HL-60 (cell line): ENCODE data around the gene PRICKLE2.
"Not testable (repeated sequence)": the region's sequence is repeated elsewhere in the genome, so short reads cannot be mapped to it uniquely, and the experiment has no call there.

Experiments
- DNase-seq, 2 experiments: peaks; one replicate each; pipeline ENCODE4 v3.0.0-alpha.2; 2010 to 2020; ENCODE audit warnings: low read depth in 1 of 2, low spot score in 1 of 2
- H3K27ac ChIP-seq: fragments of 250-450 bp; sonication (Bioruptor Pico); replicated peaks from 2 replicates; pipeline ENCODE4 v1.5.1; 2020; ENCODE audit warnings: mild to moderate bottlenecking, moderate library complexity
- H3K27me3 ChIP-seq: fragments of 250-450 bp; sonication (Bioruptor Pico); 2 replicates; pipeline ENCODE4 v1.5.1; 2021; ENCODE audit warnings: mild to moderate bottlenecking, moderate library complexity; ENCODE audit not compliant: insufficient read depth, poor library complexity, severe bottlenecking
- H3K4me3 ChIP-seq: replicated peaks from 2 replicates; pipeline ENCODE4 v1.5.1; 2011; ENCODE audit warnings: mild to moderate bottlenecking, control low read depth, low read length; ENCODE audit not compliant: insufficient read depth
- CTCF ChIP-seq: IDR thresholded peaks from one replicate; pipeline ENCODE4 v1.5.1; 2011; ENCODE audit warnings: low read length, control low read depth, inconsistent platforms; ENCODE audit not compliant: insufficient read depth
- GABPA ChIP-seq: IDR thresholded peaks from 2 replicates; pipeline ENCODE4 v1.6.1; 2012; ENCODE audit warnings: low read depth
- POLR2AphosphoS5 ChIP-seq: IDR thresholded peaks from 2 replicates; pipeline ENCODE4 v1.6.1; 2012; ENCODE audit warnings: low read depth
- REST ChIP-seq: IDR thresholded peaks from 2 replicates; pipeline ENCODE4 v1.6.1; 2012; ENCODE audit warnings: low read depth; ENCODE audit not compliant: insufficient replicate concordance
- SPI1 ChIP-seq: IDR thresholded peaks from 2 replicates; pipeline ENCODE4 v1.6.1; 2012; ENCODE audit warnings: low read depth, mild to moderate bottlenecking, borderline replicate concordance

The PRICKLE2 gene

GRCh38 chr3:64093825-64094712 lies 131.2 kb downstream of the PRICKLE2 start:
- no peak overlapping the region for H3K27ac ChIP-seq
- no peak for TF ChIP-seq SPI1
- TF ChIP-seq GABPA = no peak
- TF ChIP-seq POLR2AphosphoS5 = no peak
- TF ChIP-seq REST = no peak
- no peak for TF ChIP-seq CTCF
- H3K27me3 ChIP-seq = no peaks in the 10 kb centered on the region
- no peak for DNase-seq
- H3K4me3 ChIP-seq = no peak overlapping the region

GRCh38 chr3:64093211-64093610 lies 132.1 kb downstream of the PRICKLE2 start:
- TF ChIP-seq SPI1 = no peak
- H3K4me3 ChIP-seq = no peak overlapping the region
- no peak for DNase-seq
- H3K27me3 ChIP-seq = no peaks in the 10 kb centered on the region
- no peak overlapping the region for H3K27ac ChIP-seq

GRCh38 chr3:64091501-64091900 lies 133.8 kb downstream of the PRICKLE2 start:
- no peak overlapping the region for H3K27ac ChIP-seq
- no peaks in the 10 kb centered on the region for H3K27me3 ChIP-seq
- no peak overlapping the region for H3K4me3 ChIP-seq
- DNase-seq = no peak
- TF ChIP-seq POLR2AphosphoS5 = no peak
- no peak for TF ChIP-seq SPI1
- no peak for TF ChIP-seq GABPA
- TF ChIP-seq CTCF = no peak
- no peak for TF ChIP-seq REST

- not testable (repeated sequence) for H3K27ac ChIP-seq, DNase-seq, H3K27me3 ChIP-seq, H3K4me3 ChIP-seq
These were observed 135.9 kb downstream of the PRICKLE2 start for GRCh38 chr3:64089386-64089785.
